Neural progenitor cell (in vitro differentiated cells): Measurements from ENCODE around the gene HMGB2. TPM values are rescaled to one million over a fixed set of nuclear protein-coding genes. Genes with fewer than 3 reads are reported as not detected.

Experiments used
- DNase-seq: peaks from one replicate; pipeline ENCODE4 v3.0.0-alpha.2; 2016; ENCODE audit warnings: low spot score
- H2AFZ ChIP-seq: fragments of 200-600 bp; sonication (generic); replicated peaks from 2 replicates; pipeline ENCODE4 v1.6.1; 2016; ENCODE audit warnings: antibody characterized with exemption
- H3F3A ChIP-seq: fragments of 200-600 bp; sonication (generic); 2 replicates; pipeline ENCODE4 v1.6.1; 2016; ENCODE audit warnings: antibody characterized with exemption, low read depth
- H3K27ac ChIP-seq: fragments of 200-600 bp; sonication (generic); 2 replicates; pipeline ENCODE4 v1.5.1; 2016; ENCODE audit warnings: mild to moderate bottlenecking
- H3K27me3 ChIP-seq: fragments of 200-600 bp; sonication (generic); 2 replicates; pipeline ENCODE4 v1.6.1; 2016; ENCODE audit warnings: mild to moderate bottlenecking, moderate library complexity
- H3K36me3 ChIP-seq: fragments of 200-600 bp; sonication (generic); 2 replicates; pipeline ENCODE4 v1.5.1; 2016
- H3K4me1 ChIP-seq: fragments of 200-600 bp; sonication (generic); 2 replicates; pipeline ENCODE4 v1.6.1; 2016; ENCODE audit warnings: mixed run types
- H3K4me2 ChIP-seq: fragments of 200-600 bp; sonication (generic); 2 replicates; pipeline ENCODE4 v1.6.1; 2016
- H3K4me3 ChIP-seq: fragments of 200-600 bp; sonication (generic); 2 replicates; pipeline ENCODE4 v1.5.1; 2016
- H3K79me2 ChIP-seq: fragments of 200-600 bp; sonication (generic); 2 replicates; pipeline ENCODE4 v1.6.1; 2016; ENCODE audit warnings: low read depth
- H3K9ac ChIP-seq: fragments of 200-600 bp; sonication (generic); 2 replicates; pipeline ENCODE4 v1.6.1; 2016
- H3K9me3 ChIP-seq: fragments of 200-600 bp; sonication (generic); 2 replicates; pipeline ENCODE4 v1.5.1; 2016; ENCODE audit warnings: low read depth
- H4K20me1 ChIP-seq: fragments of 200-600 bp; sonication (generic); 2 replicates; pipeline ENCODE4 v1.6.1; 2016; ENCODE audit warnings: low read depth
- H3K27ac Mint-ChIP-seq: 3 replicates; pipeline ENCODE4 v1.8.0; 2021; ENCODE audit warnings: mixed read lengths
- H3K27me3 Mint-ChIP-seq: 2 replicates; pipeline ENCODE4 v1.8.0; 2022; ENCODE audit warnings: low read depth, mild to moderate bottlenecking, inconsistent platforms, moderate library complexity, mixed read lengths; ENCODE audit not compliant: insufficient read depth
- H3K36me3 Mint-ChIP-seq: 3 replicates; pipeline ENCODE4 v1.8.0; 2021; ENCODE audit warnings: mixed read lengths
- H3K4me1 Mint-ChIP-seq: 3 replicates; pipeline ENCODE4 v1.8.0; 2021; ENCODE audit warnings: mixed read lengths
- H3K4me3 Mint-ChIP-seq: 3 replicates; pipeline ENCODE4 v1.8.0; 2021; ENCODE audit warnings: mild to moderate bottlenecking, moderate library complexity, mixed read lengths
- H3K9me3 Mint-ChIP-seq: 3 replicates; pipeline ENCODE4 v1.8.0; 2020; ENCODE audit warnings: mixed read lengths
- EZH2 ChIP-seq: fragments of 200-600 bp; sonication (generic); IDR thresholded peaks from 2 replicates; pipeline ENCODE4 v1.6.1; 2017; ENCODE audit warnings: antibody characterized with exemption, mild to moderate bottlenecking, moderate library complexity
- EZH2phosphoT487 ChIP-seq: fragments of 200-600 bp; sonication (generic); IDR thresholded peaks from 2 replicates; pipeline ENCODE4 v1.6.1; 2017; ENCODE audit warnings: antibody characterized with exemption
- total RNA-seq: library from RNA; depleted of rRNA; stranded (reverse); fragments of >200 nt; gene quantifications from 2 replicates; pipeline ENCODE4 v1.2.3, GENCODE V29; 2015; ENCODE audit warnings: low replicate concordance
- TF ChIP-seq, protein P1 (sequence below): fragments of 200-600 bp; sonication (generic); IDR thresholded peaks from 2 replicates; pipeline ENCODE4 v1.5.1; 2017; ENCODE audit warnings: antibody characterized with exemption, mild to moderate bottlenecking

HMGB2 gene
- total RNA-seq, 1 donor from 2014 or later: 1,033 TPM

DNA sequence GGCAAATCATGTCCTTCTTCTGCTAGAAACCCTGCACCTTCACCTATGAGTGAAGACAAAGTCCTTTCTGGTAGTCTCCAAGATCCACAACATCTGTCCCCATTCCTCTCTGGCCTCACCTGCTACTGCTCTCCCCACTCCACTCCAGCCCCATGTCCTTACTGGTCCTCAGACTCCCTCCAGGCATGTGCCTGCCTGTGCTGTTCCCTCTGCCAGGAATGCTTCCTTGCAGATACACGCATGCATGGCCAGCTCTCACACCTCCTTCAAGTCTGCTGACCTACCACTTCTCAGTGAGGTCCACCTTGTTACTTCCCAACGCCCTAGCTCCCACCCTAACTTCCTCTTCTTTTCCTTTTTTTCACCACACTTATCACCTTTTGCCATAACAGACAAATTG, 18.1 kb downstream of the HMGB2 start:
- H3K4me1 Mint-ChIP-seq: peaks cover 5% of the 10 kb centered on the region
- no peak overlapping the region for H3K4me3 Mint-ChIP-seq
- no peaks in the 10 kb centered on the region for H3F3A ChIP-seq
- peaks cover 8% of the 10 kb centered on the region for H3K36me3 Mint-ChIP-seq
- H3K4me1 ChIP-seq: no peaks in the 10 kb centered on the region
- no peaks in the 10 kb centered on the region for H4K20me1 ChIP-seq
- no peak for TF ChIP-seq EZH2phosphoT487
- no peak for TF ChIP-seq EZH2
- TF ChIP-seq, protein P1, sequence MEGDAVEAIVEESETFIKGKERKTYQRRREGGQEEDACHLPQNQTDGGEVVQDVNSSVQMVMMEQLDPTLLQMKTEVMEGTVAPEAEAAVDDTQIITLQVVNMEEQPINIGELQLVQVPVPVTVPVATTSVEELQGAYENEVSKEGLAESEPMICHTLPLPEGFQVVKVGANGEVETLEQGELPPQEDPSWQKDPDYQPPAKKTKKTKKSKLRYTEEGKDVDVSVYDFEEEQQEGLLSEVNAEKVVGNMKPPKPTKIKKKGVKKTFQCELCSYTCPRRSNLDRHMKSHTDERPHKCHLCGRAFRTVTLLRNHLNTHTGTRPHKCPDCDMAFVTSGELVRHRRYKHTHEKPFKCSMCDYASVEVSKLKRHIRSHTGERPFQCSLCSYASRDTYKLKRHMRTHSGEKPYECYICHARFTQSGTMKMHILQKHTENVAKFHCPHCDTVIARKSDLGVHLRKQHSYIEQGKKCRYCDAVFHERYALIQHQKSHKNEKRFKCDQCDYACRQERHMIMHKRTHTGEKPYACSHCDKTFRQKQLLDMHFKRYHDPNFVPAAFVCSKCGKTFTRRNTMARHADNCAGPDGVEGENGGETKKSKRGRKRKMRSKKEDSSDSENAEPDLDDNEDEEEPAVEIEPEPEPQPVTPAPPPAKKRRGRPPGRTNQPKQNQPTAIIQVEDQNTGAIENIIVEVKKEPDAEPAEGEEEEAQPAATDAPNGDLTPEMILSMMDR: no peak
- no peaks in the 10 kb centered on the region for H3K36me3 ChIP-seq
- H3K27ac ChIP-seq: no peak overlapping the region
- no peaks in the 10 kb centered on the region for H3K27me3 ChIP-seq
- H2AFZ ChIP-seq: no peak overlapping the region
- H3K4me2 ChIP-seq: no peak overlapping the region
- H3K4me3 ChIP-seq: no peak overlapping the region
- H3K27ac Mint-ChIP-seq: no peak overlapping the region
- no peaks in the 10 kb centered on the region for H3K79me2 ChIP-seq
- no peak for DNase-seq
- no peaks in the 10 kb centered on the region for H3K9me3 ChIP-seq
- no peaks in the 10 kb centered on the region for H3K9me3 Mint-ChIP-seq
- H3K27me3 Mint-ChIP-seq: no peaks in the 10 kb centered on the region
- no peak overlapping the region for H3K9ac ChIP-seq

DNA sequence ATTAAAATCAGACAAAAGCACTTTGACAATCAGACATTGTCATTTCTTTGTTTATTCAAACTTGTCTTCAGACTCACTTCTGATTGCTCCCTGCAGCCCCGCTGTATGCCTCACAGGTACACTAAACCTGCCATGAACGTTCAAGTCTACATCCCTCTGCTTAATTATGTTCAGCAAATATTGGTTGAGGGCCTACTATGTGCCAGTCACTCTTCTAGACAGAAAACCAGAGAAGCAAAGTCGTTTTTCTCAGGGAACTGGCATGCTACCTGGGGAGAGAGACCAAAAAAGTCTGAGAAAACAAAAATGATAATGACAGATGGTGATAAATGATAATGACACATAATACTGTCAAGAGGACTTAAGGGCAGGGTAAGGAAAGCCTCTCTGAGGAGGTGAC, 19.4 kb downstream of the HMGB2 start:
- no peak for DNase-seq
- no peak overlapping the region for H3K4me3 Mint-ChIP-seq
- TF ChIP-seq EZH2: no peak
- TF ChIP-seq, protein P1: no peak
- TF ChIP-seq EZH2phosphoT487: no peak

DNA sequence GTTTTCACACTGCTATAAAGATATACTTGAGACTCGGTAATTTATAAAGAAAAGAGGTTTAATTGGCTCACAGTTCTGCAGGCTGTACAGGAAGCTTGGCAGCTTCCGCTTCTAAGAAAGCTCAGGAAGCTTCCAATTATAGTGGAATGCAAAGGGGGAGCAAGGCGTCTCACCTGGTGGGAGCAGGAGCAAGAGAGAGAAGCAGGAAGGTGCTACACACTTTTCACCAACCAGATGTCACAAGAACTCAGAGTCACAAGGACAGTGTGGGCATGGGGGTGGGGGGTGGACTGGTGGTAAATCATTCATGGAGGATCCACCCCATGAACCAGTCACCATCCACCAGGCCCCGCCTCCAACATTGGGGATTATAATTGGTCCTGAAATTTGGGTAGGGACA, 22.8 kb downstream of the HMGB2 start:
- Histone ChIP-seq H3K9ac (no peak overlapping the region), H3F3A (no peaks in the 10 kb centered on the region), H3K9me3 (no peaks in the 10 kb centered on the region), H3K79me2 (no peaks in the 10 kb centered on the region), H3K27ac (no peak overlapping the region), H3K36me3 (no peaks in the 10 kb centered on the region), H2AFZ (no peak overlapping the region), H3K4me1 (no peaks in the 10 kb centered on the region), H4K20me1 (no peaks in the 10 kb centered on the region), H3K27me3 (no peaks in the 10 kb centered on the region), H3K4me2 (no peak overlapping the region), H3K4me3 (no peak overlapping the region)
- Mint-ChIP-seq H3K27ac (no peak overlapping the region), H3K4me3 (no peak overlapping the region), H3K4me1 (no peaks in the 10 kb centered on the region), H3K27me3 (no peaks in the 10 kb centered on the region), H3K36me3 (peaks cover 20% of the 10 kb centered on the region), H3K9me3 (no peaks in the 10 kb centered on the region)
- no peak for TF ChIP-seq EZH2
- TF ChIP-seq, protein P1: no peak
- TF ChIP-seq EZH2phosphoT487: no peak
- DNase-seq: no peak

More for the DNA sequence above, 19.4 kb downstream of the HMGB2 start:
- H3K9me3 ChIP-seq: no peaks in the 10 kb centered on the region
- no peak overlapping the region for H3K4me3 ChIP-seq
- H3F3A ChIP-seq: no peaks in the 10 kb centered on the region
- H3K27me3 ChIP-seq: no peaks in the 10 kb centered on the region
- H3K36me3 ChIP-seq: no peaks in the 10 kb centered on the region
- Mint-ChIP-seq H3K4me1 (peaks cover 5% of the 10 kb centered on the region), H3K9me3 (no peaks in the 10 kb centered on the region), H3K36me3 (peaks cover 13% of the 10 kb centered on the region), H3K27ac (no peak overlapping the region), H3K27me3 (no peaks in the 10 kb centered on the region)
- H2AFZ ChIP-seq: no peak overlapping the region
- H3K4me2 ChIP-seq: no peak overlapping the region
- no peaks in the 10 kb centered on the region for H3K4me1 ChIP-seq
- no peaks in the 10 kb centered on the region for H3K79me2 ChIP-seq
- H3K9ac ChIP-seq: no peak overlapping the region
- H4K20me1 ChIP-seq: no peaks in the 10 kb centered on the region
- no peak overlapping the region for H3K27ac ChIP-seq

DNA sequence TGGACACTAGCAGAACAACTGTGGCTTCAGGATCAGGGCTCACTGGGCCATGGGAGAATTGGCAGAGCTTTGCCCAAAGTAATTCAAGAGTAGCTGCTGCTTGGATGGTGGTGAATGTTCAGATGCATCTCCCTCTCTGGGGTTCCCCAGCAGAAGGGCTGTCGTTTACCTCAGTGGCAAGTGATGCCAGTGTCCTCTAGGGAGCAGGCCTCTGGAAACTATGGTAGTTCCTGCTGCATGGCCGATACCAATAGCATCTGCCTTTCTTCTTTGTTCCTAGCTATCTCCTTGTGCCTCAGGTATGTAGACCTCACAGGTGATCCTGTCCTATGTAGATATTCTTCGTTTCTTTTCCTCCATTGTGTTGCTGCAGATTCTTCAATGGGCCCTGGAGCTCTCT, 26.4 kb downstream of the HMGB2 start:
- Mint-ChIP-seq H3K27me3 (no peaks in the 10 kb centered on the region), H3K4me3 (no peak overlapping the region), H3K36me3 (peaks cover 37% of the 10 kb centered on the region), H3K27ac (no peak overlapping the region), H3K4me1 (no peaks in the 10 kb centered on the region), H3K9me3 (peaks cover 7% of the 10 kb centered on the region)
- no peaks in the 10 kb centered on the region for H3K27me3 ChIP-seq
- no peak for DNase-seq
- no peak overlapping the region for H3K9ac ChIP-seq
- no peak overlapping the region for H2AFZ ChIP-seq
- no peak overlapping the region for H3K4me3 ChIP-seq
- no peaks in the 10 kb centered on the region for H3K4me1 ChIP-seq
- no peaks in the 10 kb centered on the region for H3K9me3 ChIP-seq
- H3K36me3 ChIP-seq: peaks cover 18% of the 10 kb centered on the region
- no peaks in the 10 kb centered on the region for H3F3A ChIP-seq
- no peak overlapping the region for H3K4me2 ChIP-seq
- no peaks in the 10 kb centered on the region for H4K20me1 ChIP-seq
- no peak overlapping the region for H3K27ac ChIP-seq
- TF ChIP-seq EZH2 (no peak), EZH2phosphoT487 (no peak)
- TF ChIP-seq, protein P1: no peak
- H3K79me2 ChIP-seq: no peaks in the 10 kb centered on the region
